A549 (cell line): ENCODE data around the gene ARMCX6. TPM values are rescaled to one million over a fixed set of nuclear protein-coding genes. Genes with fewer than 3 reads are reported as not detected.

Experiments
- ATAC-seq, 2 experiments: fragments of 200-7000 bp in 1 of 2; fragments of >200 bp in 1 of 2; cut with Nextera tagmentation in 1 of 2; cut with Tn5 transposase in 1 of 2; 3 replicates each; pipeline versions ENCODE4 v1.8.0 to v1.9.1; 2018 to 2020; ENCODE audit warnings: mild to moderate bottlenecking in 1 of 2, moderate library complexity in 1 of 2
- CTCF ChIA-PET: fragments of 300-600 bp; sonication (Branson Sonifier 250); formaldehyde crosslinking; extraction: SDS; loops from one replicate; lab custom pipeline; 2021; ENCODE audit warnings: antibody characterized with exemption, inconsistent platforms; lab: Yijun Ruan, JAX
- POLR2A ChIA-PET: fragments of 350-600 bp; formaldehyde crosslinking; extraction: SDS; loops from one replicate; lab custom pipeline; 2021; ENCODE audit warnings: antibody characterized with exemption, inconsistent platforms; lab: Yijun Ruan, JAX
- DNase-seq, 2 experiments: peaks; one replicate each; pipeline versions ENCODE4 v3.0.0 to v3.0.0-alpha.2; 2011 to 2016; ENCODE audit warnings: low read depth in 1 of 2, low spot score in 1 of 2
- FAIRE-seq: peaks from 2 replicates; lab custom pipeline; 2011; peaks lifted over from hg19 to GRCh38; lab: Jason Lieb, UNC
- H3K27ac ChIP-seq, 2 experiments: fragments of >200 bp; sonication (Bioruptor Twin); formaldehyde crosslinking; 3 replicates each; pipeline ENCODE4 v1.5.1; 2016 to 2017
- H3K4me1 ChIP-seq: fragments of >200 bp; sonication (Bioruptor Twin); formaldehyde crosslinking; 3 replicates; pipeline ENCODE4 v1.6.1; 2016
- H3K4me2 ChIP-seq: fragments of >200 bp; sonication (Bioruptor Twin); formaldehyde crosslinking; 3 replicates; pipeline ENCODE4 v1.6.1; 2016
- H3K4me3 ChIP-seq: fragments of >200 bp; sonication (Bioruptor Twin); formaldehyde crosslinking; 3 replicates; pipeline ENCODE4 v1.5.1; 2016
- H3K9me3 ChIP-seq: fragments of >200 bp; sonication (Bioruptor Twin); formaldehyde crosslinking; 3 replicates; pipeline ENCODE4 v1.6.1; 2016
- CBX8 ChIP-seq: fragments of 200-600 bp; sonication (generic); IDR thresholded peaks from 2 replicates; pipeline ENCODE4 v1.6.1; 2016
- CEBPB ChIP-seq, 2 experiments: fragments of >200 bp in 1 of 2; sonication (Bioruptor Twin) in 1 of 2; formaldehyde crosslinking in 1 of 2; IDR thresholded peaks; 2 replicates each; pipeline ENCODE4 v1.6.1; 2012 to 2016
- CHD2 ChIP-seq: fragments of 150-350 bp; IDR thresholded peaks from 2 replicates; pipeline ENCODE4 v1.6.1; 2014; ENCODE audit warnings: low read length; ENCODE audit not compliant: partially characterized antibody
- EHF ChIP-seq: fragments of 250-450 bp; sonication (Bioruptor Pico); IDR thresholded peaks from 2 replicates; pipeline ENCODE4 v1.5.0; 2020; ENCODE audit warnings: mild to moderate bottlenecking
- FOSL2 ChIP-seq, 2 experiments: fragments of 450-650 bp in 1 of 2; fragments of >200 bp in 1 of 2; sonication (Bioruptor Twin) in 1 of 2; formaldehyde crosslinking; IDR thresholded peaks; 2 replicates each; pipeline versions ENCODE4 v1.5.0 to v1.6.1; 2016 to 2020; ENCODE audit warnings: mild to moderate bottlenecking in 1 of 2, moderate library complexity in 1 of 2
- FOXS1 ChIP-seq: fragments of 250-450 bp; sonication (Bioruptor Pico); IDR thresholded peaks from 2 replicates; pipeline ENCODE4 v1.5.0; 2020; ENCODE audit warnings: mild to moderate bottlenecking, moderate library complexity
- HDAC2 ChIP-seq: fragments of 200-600 bp; sonication (generic); IDR thresholded peaks from 2 replicates; pipeline ENCODE4 v1.6.1; 2016
- HOXA7 ChIP-seq: fragments of 250-450 bp; sonication (Bioruptor Pico); IDR thresholded peaks from 2 replicates; pipeline ENCODE4 v1.5.0; 2020; ENCODE audit warnings: mild to moderate bottlenecking, moderate library complexity
- MAFK ChIP-seq: fragments of 450-650 bp; IDR thresholded peaks from 2 replicates; pipeline ENCODE4 v1.6.1; 2014; ENCODE audit not compliant: partially characterized antibody
- NR3C1 ChIP-seq: fragments of >200 bp; sonication (Bioruptor Twin); formaldehyde crosslinking; IDR thresholded peaks from 3 replicates; pipeline ENCODE4 v1.6.1; 2017
- POLR2A ChIP-seq: IDR thresholded peaks from 2 replicates; pipeline ENCODE4 v1.6.1; 2012; ENCODE audit warnings: mild to moderate bottlenecking, low read length
- POLR2AphosphoS2 ChIP-seq: conservative IDR thresholded peaks from 2 replicates; pipeline ENCODE4 v1.6.1; 2012; ENCODE audit warnings: low read length, improper control_type of control experiment, inconsistent platforms
- RAD21 ChIP-seq, 2 experiments: fragments of >200 bp in 1 of 2; sonication (Bioruptor Twin) in 1 of 2; formaldehyde crosslinking in 1 of 2; IDR thresholded peaks in 1 of 2; conservative IDR thresholded peaks in 1 of 2; 2 replicates in 1 of 2; 3 replicates in 1 of 2; pipeline ENCODE4 v1.6.1; 2012 to 2018; ENCODE audit warnings: inconsistent platforms in 1 of 2
- TP53 ChIP-seq: fragments of 250-450 bp; sonication (Bioruptor Pico); IDR thresholded peaks from 2 replicates; pipeline ENCODE4 v1.5.0; 2021; ENCODE audit warnings: mild to moderate bottlenecking, moderate library complexity
- ZNF302 ChIP-seq: fragments of 250-450 bp; sonication (Bioruptor Pico); IDR thresholded peaks from 2 replicates; pipeline ENCODE4 v1.9.0; 2021; ENCODE audit warnings: inconsistent platforms, mild to moderate bottlenecking, moderate library complexity
- WGBS: methylation state at CpG from one replicate; pipeline ENCODE4 v1.1.6; 2017; ENCODE audit errors: missing lambda C conversion rate; 5-methylcytosine and 5-hydroxymethylcytosine counted together
- polyA plus RNA-seq, 4 experiments: library from polyadenylated mRNA; depleted of rRNA in 3 of 4; stranded (reverse); fragments of >200 nt; fragmentation: RNase III in 1 of 4; extraction: RNeasy Plus Mini Kit Qiagen cat#74134 plus additional on column Dnase treatment in 1 of 4; gene quantifications; 2 replicates in 3 of 4; 3 replicates in 1 of 4; pipeline ENCODE4 v1.2.3, GENCODE V29; 2011 to 2017
- TF ChIP-seq, protein P1 (sequence below): fragments of 250-450 bp; sonication (Bioruptor Pico); IDR thresholded peaks from 2 replicates; pipeline ENCODE4 v1.5.0; 2021; ENCODE audit warnings: mild to moderate bottlenecking, moderate library complexity, borderline replicate concordance
- TF ChIP-seq, protein P2 (sequence below): fragments of 200-600 bp; sonication (generic); IDR thresholded peaks from 2 replicates; pipeline ENCODE4 v1.6.1; 2016; ENCODE audit warnings: antibody characterized with exemption, mild to moderate bottlenecking, moderate library complexity

The ARMCX6 gene
- polyA plus RNA-seq, 2 of the 4 experiments (the other 2 are of a cell fraction): 40.6 to 54.8 TPM

DNA sequence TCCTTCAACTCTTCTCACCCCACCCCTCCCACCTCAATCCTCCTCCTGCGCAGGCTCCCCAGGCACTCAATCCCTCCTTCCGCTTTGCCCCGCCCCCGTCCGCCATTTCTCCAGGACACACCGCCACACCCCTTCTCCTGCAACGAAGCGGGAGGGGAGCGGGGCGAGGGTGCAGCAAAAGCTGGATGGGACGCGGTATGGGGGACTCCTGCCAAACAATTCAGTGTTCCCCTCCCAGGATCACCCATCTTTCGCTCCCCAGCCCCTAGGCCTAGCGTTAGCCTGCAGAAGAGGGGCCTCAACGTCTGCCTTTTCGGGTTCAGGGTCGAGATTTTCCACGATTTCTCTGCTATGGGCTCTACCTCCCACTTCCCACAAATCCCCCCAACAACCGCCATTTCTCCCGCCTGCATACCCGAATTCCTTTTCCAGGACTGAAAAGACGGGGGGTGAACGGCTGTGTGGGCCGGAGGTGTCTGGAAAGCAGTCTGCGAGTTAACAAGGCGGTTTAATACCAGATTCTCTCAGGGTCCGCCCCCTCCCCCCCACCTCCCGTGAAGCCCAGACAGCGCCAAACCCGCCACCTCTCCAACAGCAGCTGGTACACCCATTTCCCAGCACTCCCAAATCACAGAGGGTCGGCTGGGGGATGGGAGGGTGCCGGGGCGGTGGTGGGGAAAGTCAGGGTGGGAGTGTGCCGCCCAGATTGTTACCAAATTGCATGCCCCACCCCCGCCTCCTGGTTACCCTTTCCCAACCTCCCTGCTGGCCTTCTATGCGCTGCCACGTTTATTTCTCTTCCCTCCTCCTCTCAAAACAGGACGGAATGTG, 41.1 kb upstream of the ARMCX6 start:
- no peak for FAIRE-seq
- TF ChIP-seq MAFK (no peak), POLR2A (0 out of 2 replicates have a peak, but pooled peaks have one; percentile 16)
- Histone ChIP-seq H3K4me1 (no peaks in the 10 kb centered on the region), H3K27ac (peak overlapping the region; percentile 45 to 67; a peak in 2 of 6 replicates), H3K4me3 (peak overlapping the region; percentile 43), H3K9me3 (no peaks in the 10 kb centered on the region), H3K4me2 (peak overlapping the region; percentile 65)
- 43% methylated on average over 27 of the region's 38 CpGs for WGBS
- DNase-seq: peak; percentile 24 to 39
- POLR2A ChIA-PET: no interaction called here
- CTCF ChIA-PET: interaction anchor here (0.8 kb wide), 1 partner anchor 18 kb away, joined by 5 read pairs; no protein-coding TSS in a partner anchor
- peak; percentile 66 to 94; a peak in 4 of 6 replicates for ATAC-seq

DNA sequence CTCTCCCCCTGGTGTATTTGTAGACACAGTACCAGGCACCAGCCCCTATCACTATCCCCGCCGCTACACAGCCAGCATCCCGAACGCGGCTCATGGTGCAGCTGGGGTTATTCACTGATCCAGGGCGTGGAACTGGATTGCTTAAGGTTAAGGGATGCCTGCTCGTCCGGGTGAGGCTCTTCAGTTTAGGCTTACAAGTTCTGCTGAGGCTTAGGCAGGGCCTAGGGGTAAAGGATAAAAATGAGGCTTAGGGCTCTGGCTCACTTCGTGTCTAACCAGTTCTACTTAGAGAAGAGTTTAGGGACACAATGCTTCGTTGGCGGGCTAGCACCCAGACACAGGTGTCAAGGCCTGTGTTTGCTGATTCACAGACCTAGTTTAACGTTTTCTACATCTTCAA, 39.7 kb upstream of the ARMCX6 start:
- no peak for TF ChIP-seq RAD21 (conservative IDR thresholded peaks at IDR 0.05 in 1 of 2, IDR thresholded peaks at IDR 0.05 in 1 of 2)
- no peak for ATAC-seq
- no peaks in the 10 kb centered on the region for H3K9me3 ChIP-seq
- DNase-seq: no peak
- H3K4me1 ChIP-seq: no peaks in the 10 kb centered on the region
- no peak overlapping the region for H3K4me2 ChIP-seq
- no peak overlapping the region for H3K4me3 ChIP-seq
- CTCF ChIA-PET: no interaction called here
- WGBS: 63% methylated on average over 4 of the region's 12 CpGs
- no peak for FAIRE-seq
- POLR2A ChIA-PET: no interaction called here
- H3K27ac ChIP-seq: no peak overlapping the region

DNA sequence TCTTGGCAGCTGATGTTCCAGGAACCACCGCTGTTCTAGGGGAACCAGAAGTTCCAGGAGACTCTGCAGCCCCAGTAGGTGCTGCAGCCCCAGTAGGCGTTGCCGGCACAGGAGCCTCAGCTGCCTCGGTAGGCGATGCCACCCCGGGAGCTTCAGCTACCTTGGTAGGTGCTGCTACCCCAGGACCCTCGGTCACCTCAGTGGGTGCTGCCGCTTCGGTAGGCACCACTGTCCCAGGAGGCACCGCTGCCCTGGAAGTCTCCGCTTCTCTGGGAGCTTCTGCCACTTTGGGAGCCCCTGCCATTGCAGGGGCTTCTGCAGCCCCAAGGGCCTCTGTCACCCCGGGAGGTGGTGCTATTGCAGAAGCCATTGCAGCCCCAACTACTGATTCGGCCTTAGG, 39.0 kb upstream of the ARMCX6 start:
- ATAC-seq (no peak), DNase-seq (no peak), FAIRE-seq (no peak)
- TF ChIP-seq FOSL2 (IDR thresholded peaks at IDR 0.05) (no peak), FOSL2 (CRISPR knock-in tag; IDR thresholded peaks at IDR 0.05) (no peak), HDAC2 (no peak), TP53 (CRISPR knock-in tag) (no peak), CHD2 (no peak), ZNF302 (CRISPR knock-in tag) (no peak), FOXS1 (CRISPR knock-in tag) (no peak), POLR2AphosphoS2 (no peak), NR3C1 (no peak), HOXA7 (CRISPR knock-in tag) (no peak), CBX8 (no peak), EHF (no peak), CEBPB (IDR thresholded peaks at IDR 0.05) (no peak)
- TF ChIP-seq, protein P1, sequence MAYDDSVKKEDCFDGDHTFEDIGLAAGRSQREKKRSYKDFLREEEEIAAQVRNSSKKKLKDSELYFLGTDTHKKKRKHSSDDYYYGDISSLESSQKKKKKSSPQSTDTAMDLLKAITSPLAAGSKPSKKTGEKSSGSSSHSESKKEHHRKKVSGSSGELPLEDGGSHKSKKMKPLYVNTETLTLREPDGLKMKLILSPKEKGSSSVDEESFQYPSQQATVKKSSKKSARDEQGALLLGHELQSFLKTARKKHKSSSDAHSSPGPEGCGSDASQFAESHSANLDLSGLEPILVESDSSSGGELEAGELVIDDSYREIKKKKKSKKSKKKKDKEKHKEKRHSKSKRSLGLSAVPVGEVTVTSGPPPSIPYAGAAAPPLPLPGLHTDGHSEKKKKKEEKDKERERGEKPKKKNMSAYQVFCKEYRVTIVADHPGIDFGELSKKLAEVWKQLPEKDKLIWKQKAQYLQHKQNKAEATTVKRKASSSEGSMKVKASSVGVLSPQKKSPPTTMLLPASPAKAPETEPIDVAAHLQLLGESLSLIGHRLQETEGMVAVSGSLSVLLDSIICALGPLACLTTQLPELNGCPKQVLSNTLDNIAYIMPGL (CRISPR knock-in tag): no peak
- TF ChIP-seq, protein P2, sequence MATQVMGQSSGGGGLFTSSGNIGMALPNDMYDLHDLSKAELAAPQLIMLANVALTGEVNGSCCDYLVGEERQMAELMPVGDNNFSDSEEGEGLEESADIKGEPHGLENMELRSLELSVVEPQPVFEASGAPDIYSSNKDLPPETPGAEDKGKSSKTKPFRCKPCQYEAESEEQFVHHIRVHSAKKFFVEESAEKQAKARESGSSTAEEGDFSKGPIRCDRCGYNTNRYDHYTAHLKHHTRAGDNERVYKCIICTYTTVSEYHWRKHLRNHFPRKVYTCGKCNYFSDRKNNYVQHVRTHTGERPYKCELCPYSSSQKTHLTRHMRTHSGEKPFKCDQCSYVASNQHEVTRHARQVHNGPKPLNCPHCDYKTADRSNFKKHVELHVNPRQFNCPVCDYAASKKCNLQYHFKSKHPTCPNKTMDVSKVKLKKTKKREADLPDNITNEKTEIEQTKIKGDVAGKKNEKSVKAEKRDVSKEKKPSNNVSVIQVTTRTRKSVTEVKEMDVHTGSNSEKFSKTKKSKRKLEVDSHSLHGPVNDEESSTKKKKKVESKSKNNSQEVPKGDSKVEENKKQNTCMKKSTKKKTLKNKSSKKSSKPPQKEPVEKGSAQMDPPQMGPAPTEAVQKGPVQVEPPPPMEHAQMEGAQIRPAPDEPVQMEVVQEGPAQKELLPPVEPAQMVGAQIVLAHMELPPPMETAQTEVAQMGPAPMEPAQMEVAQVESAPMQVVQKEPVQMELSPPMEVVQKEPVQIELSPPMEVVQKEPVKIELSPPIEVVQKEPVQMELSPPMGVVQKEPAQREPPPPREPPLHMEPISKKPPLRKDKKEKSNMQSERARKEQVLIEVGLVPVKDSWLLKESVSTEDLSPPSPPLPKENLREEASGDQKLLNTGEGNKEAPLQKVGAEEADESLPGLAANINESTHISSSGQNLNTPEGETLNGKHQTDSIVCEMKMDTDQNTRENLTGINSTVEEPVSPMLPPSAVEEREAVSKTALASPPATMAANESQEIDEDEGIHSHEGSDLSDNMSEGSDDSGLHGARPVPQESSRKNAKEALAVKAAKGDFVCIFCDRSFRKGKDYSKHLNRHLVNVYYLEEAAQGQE: no peak
- H3K9me3 ChIP-seq: no peaks in the 10 kb centered on the region
- H3K4me3 ChIP-seq: no peak overlapping the region
- no peaks in the 10 kb centered on the region for H3K4me1 ChIP-seq
- H3K4me2 ChIP-seq: no peak overlapping the region
- ChIA-PET POLR2A (no interaction called here), CTCF (interaction anchor here (0.6 kb wide), 1 partner anchor 99 kb away, joined by 3 read pairs; no protein-coding TSS in a partner anchor)
- H3K27ac ChIP-seq: no peak overlapping the region
- 96% methylated on average over 5 of the region's 13 CpGs for WGBS
